Measurements from ENCODE around the gene NCOA6.

Gene NCOA6

DNA sequence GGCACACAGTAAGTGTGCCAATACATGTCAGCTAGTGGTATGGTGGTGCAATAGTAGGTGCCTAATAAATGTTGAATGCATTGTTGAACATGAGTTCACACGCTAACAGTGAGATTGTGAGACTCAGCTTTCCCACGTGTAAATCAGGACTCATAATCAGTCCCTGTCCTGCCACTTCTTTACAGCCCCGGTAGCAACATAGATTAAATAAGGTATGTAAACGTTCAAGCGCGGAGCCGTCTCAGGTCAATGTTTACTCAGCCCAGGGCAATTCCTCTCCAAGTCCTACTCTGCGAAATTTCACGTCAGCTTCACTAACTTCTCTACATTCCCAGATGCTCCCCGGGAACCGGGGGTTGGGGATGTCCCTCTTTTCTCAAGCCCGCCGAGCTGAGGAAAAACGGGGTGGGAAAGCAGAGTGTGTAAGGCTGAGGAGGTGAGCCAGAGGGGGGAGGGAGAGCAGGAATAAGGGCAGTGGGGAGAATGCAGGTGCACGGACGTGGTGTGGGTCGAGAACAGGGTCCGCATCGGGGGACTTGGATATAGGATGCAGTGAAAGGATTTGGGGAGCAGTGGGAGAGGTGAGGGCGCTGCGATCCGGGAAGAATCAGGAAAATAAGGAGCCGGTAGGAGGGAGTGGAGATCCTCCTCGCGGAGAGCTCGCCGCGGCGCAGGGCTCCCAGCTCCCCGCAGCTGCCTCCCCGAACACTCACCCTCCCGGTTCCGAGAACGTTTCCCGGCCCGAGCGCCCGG lies 121.9 kb downstream of the NCOA6 start:
- no peak for DNase-seq

DNA sequence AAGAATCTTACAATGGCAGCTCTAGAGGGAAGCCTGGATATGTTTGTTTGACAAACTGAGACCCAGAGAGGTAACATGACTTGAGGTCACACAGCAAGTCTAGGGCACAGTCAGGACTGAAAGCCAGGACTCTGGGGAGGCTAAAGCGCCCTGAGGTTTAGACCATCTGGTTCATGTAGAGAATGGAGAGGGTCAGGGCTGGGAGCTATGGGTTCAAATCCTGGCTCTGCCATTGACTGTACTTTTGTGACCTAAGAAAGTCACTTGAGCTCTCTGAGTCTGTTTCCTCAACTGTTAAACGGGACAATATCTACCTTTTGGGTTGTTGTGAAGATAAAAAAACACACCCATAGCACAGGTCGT lies 122.4 kb downstream of the NCOA6 start:
- no peak for DNase-seq

DNA sequence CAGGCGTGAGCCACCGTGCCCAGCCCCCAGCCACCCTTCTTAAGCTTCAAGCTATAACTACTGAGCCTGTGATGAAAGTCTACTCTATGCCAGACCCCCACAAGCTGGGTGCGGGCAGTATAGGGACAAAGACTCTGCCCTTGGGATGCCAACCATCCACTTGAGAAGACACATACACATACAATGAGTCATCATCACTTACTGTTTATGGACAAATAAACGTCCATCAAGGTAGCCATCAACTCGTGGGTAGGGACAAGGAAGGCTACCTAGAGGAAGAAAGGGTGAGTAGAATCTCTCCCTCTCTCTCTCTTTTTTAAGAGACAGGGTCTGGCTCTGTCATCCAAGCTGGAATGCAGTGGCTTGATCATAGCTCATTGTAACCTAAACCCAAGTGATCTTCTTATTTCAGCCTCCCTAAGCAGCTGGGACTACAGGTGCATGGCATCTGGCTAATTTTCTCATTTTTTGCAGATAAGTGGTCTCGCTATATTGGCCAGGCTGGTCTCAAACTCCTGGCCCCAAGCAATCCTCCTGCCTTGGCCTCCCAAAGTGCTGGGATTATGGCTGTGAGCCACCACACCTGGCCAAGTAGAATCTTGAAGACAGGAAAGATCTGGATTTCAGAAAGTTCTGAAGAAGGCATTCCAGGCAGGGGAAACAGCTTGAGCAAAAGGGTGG lies 123.9 kb downstream of the NCOA6 start:
- no peak for DNase-seq

DNA sequence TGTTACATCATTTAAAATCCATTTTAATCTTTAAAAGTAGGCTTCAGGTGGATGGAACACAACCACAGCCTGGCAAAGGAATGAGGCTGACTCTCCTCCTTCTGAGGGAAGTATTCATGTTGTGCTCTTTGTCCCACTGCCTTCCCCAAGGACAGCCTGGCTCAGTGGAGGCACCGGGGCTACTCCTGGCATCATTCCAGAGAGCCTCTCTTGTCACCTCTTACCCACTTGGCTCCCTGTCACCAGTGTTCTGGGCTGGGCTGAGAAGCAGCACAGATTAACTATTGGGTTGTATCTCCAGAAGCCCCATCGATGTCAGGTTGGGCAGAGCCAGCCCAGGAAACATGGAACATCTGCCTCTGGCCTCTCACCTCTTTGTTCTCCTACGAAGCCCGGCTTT lies 132.0 kb downstream of the NCOA6 start:
- DNase-seq: no peak

DNA sequence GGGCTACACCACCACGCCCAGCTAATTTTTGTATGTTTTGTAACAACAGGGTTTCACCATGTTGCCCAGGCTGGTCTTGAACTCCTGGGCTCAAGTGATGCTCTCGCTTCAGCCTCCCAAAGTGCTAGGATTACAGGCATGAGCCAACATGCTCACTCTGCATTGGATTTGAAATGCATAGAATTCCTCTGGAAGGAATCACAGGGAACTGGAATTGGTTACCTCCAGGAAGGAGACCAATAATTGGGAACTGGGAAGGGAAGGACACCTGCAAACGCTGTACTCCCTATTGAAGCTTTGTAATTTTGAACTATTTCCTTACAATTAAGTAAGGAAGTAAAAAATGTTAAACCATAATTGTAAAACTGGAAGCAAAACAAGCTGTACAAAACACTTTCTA lies 133.6 kb downstream of the NCOA6 start:
- no peak for DNase-seq

DNA sequence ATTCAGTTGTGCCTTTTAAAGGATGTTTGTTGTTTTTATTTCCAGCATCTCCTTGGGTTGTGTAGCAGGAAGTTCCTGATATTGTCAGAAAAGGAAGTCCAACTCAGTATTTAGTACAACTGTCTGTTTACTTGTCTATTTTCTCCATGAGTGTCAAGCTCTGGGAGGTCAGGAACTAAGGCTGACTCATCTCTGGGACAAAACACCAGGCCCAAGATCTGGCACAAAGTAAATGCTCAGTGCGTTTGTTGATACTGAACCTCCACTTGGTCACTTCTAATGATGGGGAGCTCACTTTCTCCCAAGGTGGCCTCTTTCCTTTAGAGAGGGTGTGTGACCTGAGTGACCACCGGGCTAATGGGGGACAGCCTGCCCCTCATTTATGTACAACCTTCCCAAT lies 136.0 kb downstream of the NCOA6 start:
- DNase-seq: no peak

DNA sequence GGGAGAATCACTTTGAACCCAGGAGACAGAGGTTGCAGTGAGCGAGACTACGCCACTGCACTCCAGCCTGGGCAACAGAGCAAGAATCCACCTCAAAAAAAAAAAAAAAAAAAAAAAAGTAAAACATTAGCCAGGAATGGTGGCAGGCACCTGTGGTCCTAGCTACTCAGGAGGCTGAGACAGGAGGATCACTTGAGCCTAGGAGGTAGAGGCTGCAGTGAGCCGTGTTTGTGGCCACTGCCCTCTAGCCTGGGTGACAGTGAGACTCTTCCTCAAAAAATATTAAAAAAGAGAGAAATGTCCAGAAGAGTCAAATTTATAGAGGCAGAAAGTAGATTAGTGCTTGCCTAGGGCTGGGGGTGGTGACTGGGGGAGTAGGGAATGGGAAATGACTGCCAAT lies 141.8 kb downstream of the NCOA6 start:
- DNase-seq: no peak

DNA sequence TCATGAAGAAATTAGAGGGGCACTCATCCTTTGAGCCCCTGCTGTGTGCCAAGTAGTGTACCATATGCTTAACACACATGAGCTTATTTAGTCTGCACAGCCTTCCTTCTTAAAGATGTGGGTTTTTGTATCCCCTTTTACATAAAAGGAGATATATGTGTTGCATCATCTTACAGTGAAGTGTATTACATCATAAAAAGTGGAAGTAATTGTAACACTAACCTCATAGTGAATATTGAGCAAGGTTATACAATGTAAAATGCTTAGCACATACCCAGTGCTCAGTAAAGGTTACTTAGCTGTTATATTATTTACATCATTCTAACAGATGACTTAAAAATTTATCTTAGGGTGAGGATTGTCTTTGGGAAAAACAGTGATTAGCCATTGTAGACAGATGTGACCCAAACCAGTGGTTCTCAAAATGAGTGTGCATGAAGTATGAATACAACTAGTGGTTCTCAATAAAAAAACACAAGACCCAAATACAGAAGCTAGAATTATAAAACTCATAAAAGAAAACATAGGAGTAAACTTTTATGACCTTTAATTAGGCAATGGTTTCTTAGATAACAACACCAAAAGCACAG lies 144.8 kb downstream of the NCOA6 start:
- no peak for DNase-seq

DNA sequence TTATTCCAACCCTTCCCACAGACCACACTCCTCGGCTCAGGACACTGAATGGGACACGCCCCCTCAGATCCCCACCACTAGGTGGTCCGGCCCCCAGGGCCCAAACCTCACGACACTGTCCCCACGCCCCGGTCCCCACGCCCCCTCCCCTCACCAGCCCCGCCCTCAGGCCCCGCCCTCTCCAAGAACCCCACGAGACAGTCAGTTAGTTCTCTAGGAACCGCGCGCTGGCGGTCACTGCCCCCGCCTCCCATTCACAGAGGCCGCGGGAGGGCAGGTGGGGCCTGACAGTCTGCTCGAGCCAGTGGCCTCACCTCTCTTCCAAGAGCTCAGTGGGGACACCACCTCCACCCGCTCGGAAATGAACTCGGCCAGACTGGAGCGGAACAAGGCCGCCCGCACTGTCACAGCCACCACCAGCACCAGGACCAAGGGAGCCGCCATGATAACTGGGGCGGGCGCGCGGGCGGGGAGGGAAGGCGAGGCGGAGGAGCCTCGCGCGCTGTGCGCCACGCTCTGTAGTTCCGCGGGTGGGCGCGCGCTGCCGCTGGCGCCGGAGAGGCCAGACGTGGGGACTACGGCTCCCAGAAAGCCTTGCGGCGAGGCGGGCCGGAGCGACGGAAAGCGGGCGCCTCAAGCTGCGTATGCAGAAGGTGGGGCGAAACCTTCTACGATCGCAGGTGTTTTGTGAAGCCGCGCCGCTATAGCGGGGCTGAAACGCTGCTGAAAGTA lies 148.6 kb downstream of the NCOA6 start, which contains the start of gene PIGU:
Gene PIGU (minus strand): TSS at position 451 of the 732 bp plus-strand sequence. CDS start 7 bp downstream, at position 444.
- peak; percentile 85 for DNase-seq

DNA sequence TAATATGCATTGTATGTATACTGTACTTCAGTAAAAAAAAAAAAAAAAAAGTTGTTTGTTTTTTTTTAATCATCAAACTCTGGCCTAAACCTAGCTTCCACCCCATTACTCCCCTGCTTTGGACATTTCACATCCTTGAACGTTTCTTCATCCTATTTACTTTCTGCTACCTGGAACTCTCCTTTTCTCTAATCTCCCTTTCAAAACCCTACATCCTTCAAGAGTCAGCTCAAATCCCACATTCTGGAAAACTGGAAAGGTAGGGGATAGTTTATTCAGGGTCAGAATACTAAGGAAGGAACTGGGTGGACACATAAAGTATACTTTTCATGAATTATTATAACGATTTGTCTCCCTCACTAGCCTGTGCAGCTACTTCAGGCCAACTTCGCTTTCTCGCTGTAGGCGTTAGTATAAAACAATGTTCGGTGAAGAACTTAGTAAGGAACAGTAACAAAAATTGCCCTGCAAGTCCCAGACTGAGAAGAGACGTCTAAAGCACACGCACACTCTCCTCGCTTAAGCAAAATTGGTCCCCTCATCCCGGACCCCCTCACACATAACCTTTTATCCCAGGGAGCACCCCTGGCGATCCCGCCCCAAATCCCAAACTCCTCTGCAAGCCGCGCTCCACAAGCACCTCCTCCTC lies 149.3 kb downstream of the NCOA6 start:
- no peak for DNase-seq

DNA sequence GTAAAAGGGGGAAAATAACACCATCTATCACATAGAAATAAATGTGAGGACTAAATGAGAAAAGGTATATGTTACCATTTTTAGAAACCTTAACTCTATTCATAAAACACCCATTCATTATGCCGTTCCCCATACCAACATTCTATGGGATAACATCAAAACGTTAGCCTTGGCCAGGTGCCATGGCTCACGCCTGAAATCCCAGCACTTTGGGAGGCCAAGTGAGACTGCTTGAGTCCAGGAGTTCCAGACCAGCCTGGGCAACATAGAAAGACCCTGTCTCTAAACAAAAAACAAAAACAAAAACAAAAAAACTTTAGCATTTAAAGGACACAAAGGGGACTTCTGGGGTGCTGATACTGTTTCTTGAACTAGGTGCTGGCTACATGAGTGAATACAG lies 149.9 kb downstream of the NCOA6 start:
- DNase-seq: no peak

DNA sequence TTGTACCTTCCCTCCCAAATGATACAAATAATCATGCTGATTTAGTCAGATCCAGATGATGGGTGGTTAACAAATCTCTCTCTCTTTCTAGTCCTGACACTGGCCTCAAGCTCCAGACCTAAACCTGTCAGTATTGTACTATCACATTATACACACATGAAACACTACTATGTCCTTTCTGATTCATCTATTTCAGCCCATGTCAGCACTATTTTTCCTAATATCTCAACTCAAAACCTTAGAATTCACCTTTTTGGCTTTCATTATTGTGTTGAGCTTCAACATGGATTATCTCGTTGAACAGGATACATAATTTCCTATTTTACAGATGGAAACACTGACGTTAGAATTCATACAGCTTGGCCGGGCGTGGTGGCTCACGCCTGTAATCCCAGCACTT lies 152.0 kb downstream of the NCOA6 start:
- DNase-seq: no peak

DNA sequence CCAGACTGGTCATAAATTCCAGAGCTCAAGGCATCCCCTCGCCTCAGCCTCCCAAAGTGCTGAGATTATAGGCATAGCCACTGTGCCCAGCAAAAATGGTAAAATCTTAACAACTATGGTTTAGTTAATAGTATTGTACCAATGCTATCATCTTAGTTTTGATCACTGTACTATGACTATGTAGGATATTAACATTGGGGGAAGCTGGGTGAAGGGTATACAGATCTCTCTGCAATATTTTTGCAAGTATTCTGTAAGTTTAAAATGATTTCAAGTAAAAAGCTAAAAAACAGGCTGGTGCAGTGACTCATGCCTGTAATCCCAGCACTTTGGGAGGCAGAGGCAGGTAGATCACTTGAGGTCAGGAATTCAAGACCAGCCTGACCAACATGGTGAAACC lies 156.4 kb downstream of the NCOA6 start:
- no peak for DNase-seq

Data from NCI-H1417 treated with DMSO at 0.1 percent for 48 hours (cell line).